GM21367 (cell line): ENCODE measurements around the gene CTXN2.

ENCODE experiments used
- ATAC-seq: cut with Tn5 transposase; IDR thresholded peaks from one replicate; pipeline ENCODE4 v1.9.1; 2021; ENCODE audit not compliant: unreplicated experiment

Gene CTXN2

DNA sequence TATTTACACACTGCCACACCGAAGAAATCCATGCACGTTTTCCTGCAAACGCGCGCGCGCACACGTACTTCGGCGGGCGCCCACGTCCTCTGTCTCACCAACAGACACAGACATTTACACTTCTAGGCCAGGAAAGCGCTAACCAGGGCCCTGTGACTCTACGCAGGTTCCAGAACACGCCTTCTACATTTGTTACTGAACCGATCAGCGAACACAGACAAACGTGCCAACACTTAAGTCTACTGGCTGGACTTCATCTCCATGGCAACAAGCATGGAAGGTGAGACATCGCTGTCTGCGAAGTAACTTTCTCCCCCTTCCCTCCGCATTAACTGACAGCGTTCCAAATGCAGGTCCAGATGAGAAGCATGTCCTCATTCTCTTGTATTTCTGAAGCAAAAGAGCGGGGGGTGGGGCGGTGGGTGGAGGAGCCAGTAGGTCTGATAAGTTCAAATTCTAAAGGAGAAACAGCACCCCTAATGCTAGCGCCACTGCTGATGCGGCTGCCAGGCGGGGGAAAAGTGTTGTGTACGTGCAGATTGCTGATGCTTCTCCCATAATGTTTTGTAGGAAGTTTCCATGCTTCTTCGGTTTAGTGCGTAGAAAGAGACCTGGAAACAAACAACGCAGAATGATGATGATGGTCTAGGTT, at the start of gene CTXN2:
TSS of gene CTXN2 (plus strand) at position 92 of the 652 bp plus-strand sequence. CDS start 9,636 bp downstream, outside the sequence.
- no peak for ATAC-seq

DNA sequence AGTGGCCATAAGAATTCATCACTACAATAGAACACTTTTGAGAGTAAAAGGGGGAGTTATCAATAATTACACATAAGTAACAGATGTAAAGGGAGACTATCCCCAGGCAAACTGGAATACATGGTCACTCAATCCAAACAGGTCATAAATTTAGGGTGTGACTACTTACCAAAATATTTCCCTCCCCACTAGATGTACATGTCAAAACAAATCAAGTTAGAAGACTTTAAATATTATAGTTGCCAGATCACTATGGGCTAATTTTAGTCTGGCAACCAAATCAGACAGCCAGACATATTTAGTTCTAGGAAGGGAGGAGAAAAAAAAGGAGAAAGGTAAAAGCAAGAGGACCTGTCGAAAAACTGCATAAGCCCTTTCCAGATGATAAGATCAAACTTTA, 47.6 kb upstream of the CTXN2 start:
- no peak for ATAC-seq

GRCh38 chr15:48144889-48145288, 46.6 kb upstream of the CTXN2 start:
- peak; percentile 47 for ATAC-seq

DNA sequence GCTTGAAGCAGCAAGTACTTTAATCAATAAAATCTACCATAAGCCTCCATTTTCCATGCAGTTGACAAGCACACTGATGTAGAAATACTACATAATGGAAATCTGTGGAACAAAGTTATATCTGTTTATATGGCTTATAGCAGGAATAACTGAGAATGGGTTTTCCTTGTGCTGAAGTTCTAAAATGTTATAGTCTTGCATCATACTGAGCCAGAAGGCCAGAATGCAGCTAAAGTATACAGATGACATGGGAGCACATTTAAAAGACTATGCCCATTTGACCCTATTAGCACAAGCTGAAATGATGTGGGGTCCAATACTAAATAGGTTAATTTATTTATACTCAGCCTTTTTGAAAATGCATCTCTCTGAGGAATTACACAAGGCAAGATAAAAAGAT, 45.5 kb upstream of the CTXN2 start:
- no peak for ATAC-seq

DNA sequence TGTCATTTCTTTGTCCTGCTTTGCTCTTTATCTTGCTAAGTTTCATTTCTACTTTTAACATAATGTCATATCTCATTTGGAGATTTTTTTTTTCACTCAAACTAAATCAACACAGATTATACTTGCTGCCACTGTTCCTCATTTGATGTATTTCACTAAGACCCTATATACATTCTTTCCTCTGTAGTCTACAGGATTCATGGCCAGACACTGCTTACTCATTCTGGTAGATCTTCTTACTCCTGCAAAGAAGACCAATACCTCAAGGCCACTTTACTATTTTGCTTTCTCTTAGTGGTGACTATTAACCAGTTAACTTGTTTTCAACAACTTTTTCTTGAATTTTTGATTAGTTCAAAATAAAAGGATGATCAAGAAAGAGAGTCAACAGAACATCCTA, 44.1 kb upstream of the CTXN2 start:
- no peak for ATAC-seq

DNA sequence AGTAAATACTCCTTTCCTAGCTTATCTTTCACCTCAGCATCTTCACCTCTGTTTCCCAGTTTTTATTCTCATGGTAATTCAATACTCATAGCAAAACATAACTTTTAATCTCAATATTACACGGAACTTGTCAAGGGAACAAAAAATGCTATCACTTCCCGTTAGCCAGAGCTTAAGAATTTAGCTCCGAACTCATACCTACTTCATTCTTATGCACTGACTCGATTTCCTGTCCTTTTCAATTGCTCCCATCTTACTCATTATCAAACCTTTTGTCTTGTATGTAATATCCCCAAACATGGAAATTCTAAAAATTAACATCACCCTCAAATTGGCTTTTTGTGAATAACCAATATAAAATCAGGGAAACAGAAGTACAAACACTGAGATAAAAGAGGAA, 41.6 kb upstream of the CTXN2 start:
- ATAC-seq: no peak

GRCh38 chr15:48153526-48153925, 37.9 kb upstream of the CTXN2 start:
- no peak for ATAC-seq

DNA sequence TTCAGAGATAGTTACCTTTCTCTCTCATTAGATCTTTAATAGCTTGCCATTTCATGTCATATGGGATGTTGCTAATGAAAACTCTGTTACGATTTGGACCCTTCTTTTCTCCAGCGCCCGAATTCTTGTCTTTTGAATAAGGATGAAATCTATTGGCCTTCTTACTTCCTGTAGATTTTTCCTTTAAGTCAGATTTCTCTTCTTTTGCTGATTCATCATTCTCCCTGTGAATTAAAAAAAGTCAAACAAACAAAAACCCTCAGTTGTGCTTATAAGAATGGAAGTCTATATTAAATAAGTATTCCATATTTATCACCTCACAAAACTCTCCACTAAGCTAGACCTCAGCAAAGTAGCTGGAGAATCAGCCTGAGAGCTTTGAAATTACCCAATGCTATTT, 22.8 kb upstream of the CTXN2 start:
- no peak for ATAC-seq

DNA sequence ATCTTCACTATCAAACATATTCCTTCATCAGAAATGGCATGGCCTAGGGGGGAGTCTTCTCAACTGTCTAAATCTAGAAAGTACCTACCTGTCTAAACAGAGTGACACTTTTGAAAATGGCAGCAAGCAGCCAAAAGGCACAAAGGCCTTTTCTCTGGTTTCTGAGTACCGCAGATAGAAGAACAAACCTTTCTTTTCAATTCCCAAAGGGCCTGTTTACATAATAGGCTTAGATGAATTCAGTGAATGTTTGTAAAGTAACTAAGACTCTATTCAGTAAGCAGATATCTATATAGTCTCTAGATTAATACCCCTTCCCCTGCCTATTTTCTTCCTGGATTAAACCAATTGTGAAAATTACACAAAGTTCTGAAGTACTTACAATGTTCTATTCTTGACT, 20.5 kb upstream of the CTXN2 start:
- ATAC-seq: no peak

- no peak for ATAC-seq
These were observed 16.3 kb upstream of the CTXN2 start for GRCh38 chr15:48175126-48175525.

GRCh38 chr15:48176112-48176511, 15.4 kb upstream of the CTXN2 start:
- no peak for ATAC-seq

GRCh38 chr15:48176957-48177356, 14.5 kb upstream of the CTXN2 start:
- no peak for ATAC-seq

DNA sequence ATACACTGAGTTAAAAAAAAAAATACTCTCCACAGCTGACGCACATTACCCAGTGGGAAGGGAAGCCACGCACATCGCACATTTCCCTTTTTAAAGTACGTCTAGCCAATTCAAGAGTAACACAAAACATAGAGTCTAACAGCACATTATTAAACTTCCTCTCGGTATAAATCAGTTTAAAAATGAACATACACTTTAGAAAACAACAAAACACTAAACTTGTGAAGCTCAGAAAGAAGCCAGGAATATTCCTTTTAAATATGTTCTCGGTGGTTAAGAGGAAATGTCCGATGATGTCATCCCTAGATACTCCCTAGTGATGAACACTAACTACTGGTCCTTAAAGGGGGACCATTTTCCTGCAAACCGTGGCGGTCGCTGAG, 14.1 kb upstream of the CTXN2 start:
- peak; percentile 70 for ATAC-seq

- peak; percentile 65 for ATAC-seq
These were observed 13.5 kb upstream of the CTXN2 start, which contains the start of gene MYEF2 for GRCh38 chr15:48177766-48178647. MYEF2 (minus strand) TSS chr15:48178295; CDS start chr15:48178237, 58 bp downstream.

DNA sequence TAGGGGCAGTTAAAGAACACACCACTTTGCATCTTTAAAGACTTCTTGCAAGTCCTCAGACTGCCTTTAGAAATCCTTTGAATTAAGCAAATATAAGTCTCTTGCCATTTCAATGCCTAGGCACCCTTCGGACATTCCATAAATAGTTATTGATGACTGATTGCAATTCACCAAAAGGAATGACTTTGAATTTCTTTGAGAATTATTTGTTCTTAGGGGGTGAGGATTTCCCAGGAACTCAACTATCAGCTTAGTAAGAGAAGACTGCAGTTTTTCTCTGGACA, 12.9 kb upstream of the CTXN2 start:
- ATAC-seq: no peak

DNA sequence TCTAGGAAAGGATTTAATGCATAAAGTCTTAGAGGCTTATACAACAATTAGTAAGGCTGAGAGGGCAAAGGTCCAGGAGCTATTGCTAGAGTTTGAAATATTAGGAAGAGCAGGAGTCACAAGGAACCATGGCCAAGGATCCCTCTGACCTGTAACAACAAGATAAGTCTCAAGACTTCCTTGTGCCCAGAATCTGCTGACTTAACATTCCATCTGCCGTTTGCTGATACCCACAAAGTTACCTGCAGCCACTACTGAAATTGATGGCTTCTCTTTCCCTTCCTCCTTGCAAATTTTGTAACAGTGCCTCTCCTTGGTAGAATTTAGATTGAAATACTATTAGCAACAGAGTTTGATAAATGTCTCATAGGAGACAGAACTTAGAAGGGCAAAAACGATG, 8.7 kb upstream of the CTXN2 start:
- no peak for ATAC-seq

DNA sequence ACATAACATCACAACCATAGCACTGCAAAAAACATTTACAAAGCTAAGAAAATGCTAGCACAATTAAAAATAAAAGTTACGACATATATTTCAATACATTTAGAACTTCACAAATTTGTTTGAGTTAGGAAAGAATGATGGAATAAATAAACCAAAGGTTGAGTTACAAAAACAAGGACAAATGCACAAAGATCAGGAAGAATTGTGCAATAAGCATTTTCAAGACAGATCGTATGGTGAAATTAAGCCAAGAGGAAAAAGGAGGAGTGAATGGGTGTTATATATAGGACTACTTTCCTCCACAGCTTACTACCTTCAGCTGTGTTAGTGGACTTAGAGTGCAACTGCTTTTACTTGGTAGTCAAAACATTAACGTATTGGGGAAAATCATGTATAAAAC, 5.9 kb upstream of the CTXN2 start:
- no peak for ATAC-seq

DNA sequence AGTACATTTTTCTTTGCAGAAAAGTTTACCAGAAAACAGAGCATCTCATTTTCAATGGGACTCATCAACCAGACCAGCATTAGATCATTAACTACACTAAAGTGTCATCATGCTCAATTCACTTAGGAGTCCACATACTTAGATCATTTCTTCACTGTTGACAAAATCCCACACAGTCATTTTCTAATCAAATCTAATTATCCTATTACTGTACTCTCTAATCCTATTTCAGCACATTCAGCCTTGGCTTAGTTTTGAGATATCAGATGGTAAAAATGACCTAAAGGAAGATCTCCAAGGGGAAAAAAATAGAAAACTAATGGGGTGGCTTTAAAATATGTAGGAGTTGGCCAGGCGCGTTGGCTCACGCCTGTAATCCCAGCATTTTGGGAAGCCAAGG, 5.2 kb upstream of the CTXN2 start:
- no peak for ATAC-seq

GRCh38 chr15:48190932-48191573, 412 bp upstream of the CTXN2 start:
- no peak for ATAC-seq

DNA sequence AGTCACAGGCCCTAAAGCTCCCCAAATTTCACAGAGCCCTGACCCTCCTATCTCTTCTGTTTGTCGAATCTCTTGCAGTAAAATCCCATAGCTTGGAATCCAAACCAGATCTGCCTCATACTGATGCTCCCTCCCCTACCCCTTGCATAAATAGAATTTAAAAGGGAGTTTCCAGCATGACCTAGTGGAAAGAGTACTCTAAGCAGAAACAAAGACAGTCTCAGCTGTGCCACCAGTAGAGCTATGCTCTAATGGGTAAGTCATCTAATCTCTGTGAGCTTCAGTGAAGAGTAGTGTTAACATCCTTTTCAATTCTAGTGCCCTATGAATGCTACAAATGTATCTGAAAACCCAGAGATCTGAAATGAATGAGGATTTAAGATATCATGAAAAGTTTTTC, 10.6 kb downstream of the CTXN2 start:
- no peak for ATAC-seq

GRCh38 chr15:48205981-48206380, 14.5 kb downstream of the CTXN2 start, which contains the start of gene SLC12A1:
SLC12A1 (plus strand) TSS chr15:48206302; CDS start chr15:48207720, 1,418 bp downstream.
- no peak for ATAC-seq

- no peak for ATAC-seq
These were observed 29.8 kb downstream of the CTXN2 start for GRCh38 chr15:48221261-48221660.
